Erythroblast (primary cell): ENCODE data around the gene GARNL3.

Experiments used
- DNase-seq, 2 experiments: peaks; one replicate each; lab custom pipeline; 2025; lab: John Stamatoyannopoulos, UW
- GATA1 ChIP-seq: IDR thresholded peaks from 2 replicates; pipeline ENCODE4 v1.6.1; 2011; ENCODE audit warnings: low read depth, mild to moderate bottlenecking, control low read depth, low read length, moderate library complexity
- POLR2A ChIP-seq: IDR thresholded peaks from 2 replicates; pipeline ENCODE4 v1.6.1; 2011; ENCODE audit warnings: mild to moderate bottlenecking, low read length

GARNL3 gene

DNA sequence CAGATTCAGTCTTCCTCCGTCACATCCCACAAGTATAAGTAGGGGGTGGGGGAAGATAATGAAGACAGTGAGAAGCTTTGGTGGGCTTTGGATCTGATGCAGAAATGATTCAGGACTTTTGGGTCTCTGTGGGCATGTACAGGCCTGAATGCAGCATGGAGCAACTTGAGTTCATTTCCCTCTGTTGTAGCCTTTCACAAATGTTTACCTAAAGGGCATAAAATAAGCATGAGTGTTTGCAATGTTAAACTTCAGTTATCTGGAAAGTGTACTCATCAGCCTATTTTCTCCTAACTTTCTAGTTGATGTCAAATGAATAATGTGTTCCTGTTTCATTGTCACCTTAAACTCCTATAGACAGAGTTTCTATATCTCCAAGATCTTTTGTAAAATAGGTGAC is 39.3 kb downstream of the GARNL3 start:
- TF ChIP-seq GATA1, result no peak
- DNase-seq, result no peak

DNA sequence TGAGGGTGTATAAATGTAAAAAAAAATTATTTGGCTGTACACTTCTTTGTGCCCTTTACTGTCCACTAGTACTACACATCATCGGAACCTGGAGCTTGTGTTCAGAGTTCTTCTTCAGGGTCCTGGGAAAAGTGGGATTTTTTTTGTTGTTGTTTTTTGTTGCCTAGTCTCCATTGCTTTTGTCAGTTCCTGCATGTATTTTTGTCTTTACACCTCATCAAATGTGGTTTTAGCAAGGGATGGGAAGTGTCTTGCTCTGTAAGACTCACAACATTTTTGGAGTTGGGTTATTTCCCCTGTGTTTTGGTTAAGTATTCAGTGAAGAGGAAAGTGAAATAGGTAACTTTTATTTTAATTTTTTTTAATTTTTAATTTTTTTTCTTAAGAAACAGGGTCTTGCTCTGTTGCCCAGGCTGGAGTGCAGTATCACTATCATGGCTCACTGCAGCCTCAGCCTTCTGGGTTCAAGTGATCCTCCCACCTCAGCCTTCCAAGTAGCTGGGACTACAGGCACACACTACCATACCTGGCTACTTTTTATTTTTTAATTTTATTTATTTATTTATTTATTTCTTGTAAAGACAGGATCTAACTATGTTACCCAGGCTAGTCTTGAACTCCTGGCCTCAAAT is 40.7 kb downstream of the GARNL3 start:
- no peak for TF ChIP-seq GATA1
- no peak for TF ChIP-seq POLR2A
- DNase-seq, result no peak

DNA sequence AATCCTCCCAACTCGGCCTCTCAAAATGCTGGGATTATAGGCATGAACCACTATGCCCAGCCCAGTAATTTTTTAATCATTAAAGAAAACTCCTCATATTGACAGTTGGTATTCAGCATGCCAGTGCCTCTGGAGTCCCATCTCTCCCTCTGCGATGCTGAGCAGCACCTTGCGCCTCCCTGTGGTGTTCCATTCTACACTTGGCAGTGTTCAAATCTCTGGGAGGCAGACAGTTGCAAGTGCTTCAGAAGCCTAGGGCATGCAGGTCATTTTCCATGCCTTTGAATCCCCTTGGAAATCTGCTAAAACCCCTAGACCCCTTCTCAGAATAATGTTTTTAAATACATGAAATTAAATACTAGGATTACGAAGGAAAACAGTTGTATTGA is 41.3 kb downstream of the GARNL3 start:
- TF ChIP-seq GATA1, result no peak
- no peak for TF ChIP-seq POLR2A
- DNase-seq, result no peak

DNA sequence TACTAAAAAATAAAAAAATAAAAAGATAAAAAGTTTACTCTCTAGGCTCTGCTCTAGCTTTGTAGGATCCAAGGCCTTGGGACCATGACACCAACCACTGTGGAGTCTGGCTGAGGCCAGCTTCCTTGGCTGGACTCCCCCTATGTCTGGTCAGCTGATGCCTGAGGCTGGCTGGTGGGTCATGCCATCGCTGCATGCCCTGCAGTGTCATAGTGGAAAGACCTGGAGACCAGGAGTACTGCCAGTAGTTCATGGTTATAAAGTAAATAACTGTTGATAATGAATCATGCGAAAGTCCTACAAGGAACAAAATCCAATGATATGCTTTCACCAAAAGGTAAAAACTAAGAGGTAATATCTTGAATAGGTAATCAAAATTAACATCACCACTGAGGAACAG is 43.2 kb downstream of the GARNL3 start:
- no peak for TF ChIP-seq POLR2A
- no peak for DNase-seq

DNA sequence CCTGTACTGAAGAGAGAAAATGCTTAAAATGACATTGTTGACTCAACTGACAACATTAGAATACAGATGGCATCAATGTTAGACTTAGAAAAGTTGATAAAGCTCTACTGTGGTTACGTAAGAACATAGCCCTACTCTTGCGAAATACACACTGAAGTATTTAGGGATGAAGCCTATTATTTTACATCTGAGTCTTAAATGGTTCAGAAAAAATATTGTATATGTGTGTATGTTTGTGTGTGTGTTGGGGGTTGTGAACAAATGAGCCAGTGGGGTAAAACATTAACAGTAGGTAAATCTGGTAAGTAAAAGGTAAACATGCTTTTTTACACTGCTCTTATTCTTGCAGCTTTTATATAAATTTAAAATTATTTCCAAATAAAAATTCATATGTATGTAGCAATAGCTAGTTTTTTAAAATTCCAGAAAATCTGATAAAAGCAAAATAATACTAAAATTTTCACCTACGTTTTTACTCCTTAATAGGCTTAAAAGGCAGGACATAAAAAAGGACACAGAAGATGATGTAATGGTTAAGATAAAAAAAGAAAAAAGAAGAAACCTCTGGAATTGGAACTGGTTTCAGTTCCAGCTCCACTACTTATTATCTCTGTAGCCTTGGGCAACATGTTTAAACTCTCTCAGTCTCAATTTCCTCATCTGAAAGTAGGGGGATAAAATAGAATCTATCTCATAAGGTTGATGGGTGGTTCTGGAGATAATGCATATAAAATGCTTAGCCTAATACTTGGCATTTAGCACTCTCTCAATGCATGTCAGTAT is 44.3 kb downstream of the GARNL3 start:
- no peak for DNase-seq
- TF ChIP-seq POLR2A, result no peak
- no peak for TF ChIP-seq GATA1

DNA sequence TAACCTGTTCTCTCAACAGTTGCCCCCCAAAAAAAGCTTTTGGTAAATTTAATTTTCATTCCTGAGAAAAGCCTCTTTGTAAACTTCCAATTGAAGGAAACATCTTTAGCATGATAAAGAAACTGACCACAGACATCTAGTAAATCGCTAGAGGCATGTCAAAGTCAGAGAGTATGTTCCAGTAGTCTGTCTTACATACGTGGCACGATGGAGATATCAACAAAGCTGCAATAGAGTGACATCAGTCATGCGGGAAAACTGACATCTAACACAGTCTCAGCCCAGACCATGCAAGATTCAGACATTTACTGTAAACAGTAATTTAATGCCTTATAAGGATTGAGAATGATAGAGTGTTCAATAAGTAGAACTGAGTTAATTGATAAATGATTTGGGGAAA is 45.1 kb downstream of the GARNL3 start:
- TF ChIP-seq POLR2A (no peak), GATA1 (no peak)
- DNase-seq, result no peak

DNA sequence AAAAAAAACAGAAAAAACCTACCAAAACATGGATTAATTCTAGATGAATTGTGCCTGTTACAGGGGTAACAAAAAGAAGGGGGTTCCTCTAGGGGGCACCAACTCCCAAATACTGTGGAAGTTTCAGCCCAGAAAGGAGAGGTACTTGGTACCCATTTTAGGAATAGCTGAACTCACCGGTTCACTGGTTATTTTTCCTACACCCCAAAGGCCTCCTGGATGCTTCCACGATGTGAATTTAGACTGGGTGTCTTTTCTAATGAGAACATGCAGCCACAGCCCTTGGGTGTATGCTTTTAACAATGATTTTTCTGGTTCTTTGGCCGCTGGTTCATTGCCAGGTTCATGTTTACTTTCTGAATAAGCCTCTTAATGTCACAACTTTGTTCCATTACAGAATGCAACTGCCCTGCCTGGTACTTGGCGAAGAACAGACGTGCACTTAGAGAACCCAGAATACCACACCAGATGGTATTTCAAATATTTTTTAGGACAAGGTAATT is 46.7 kb downstream of the GARNL3 start:
- peak; percentile 26 to 55 for DNase-seq
- TF ChIP-seq POLR2A, result no peak
- no peak for TF ChIP-seq GATA1

DNA sequence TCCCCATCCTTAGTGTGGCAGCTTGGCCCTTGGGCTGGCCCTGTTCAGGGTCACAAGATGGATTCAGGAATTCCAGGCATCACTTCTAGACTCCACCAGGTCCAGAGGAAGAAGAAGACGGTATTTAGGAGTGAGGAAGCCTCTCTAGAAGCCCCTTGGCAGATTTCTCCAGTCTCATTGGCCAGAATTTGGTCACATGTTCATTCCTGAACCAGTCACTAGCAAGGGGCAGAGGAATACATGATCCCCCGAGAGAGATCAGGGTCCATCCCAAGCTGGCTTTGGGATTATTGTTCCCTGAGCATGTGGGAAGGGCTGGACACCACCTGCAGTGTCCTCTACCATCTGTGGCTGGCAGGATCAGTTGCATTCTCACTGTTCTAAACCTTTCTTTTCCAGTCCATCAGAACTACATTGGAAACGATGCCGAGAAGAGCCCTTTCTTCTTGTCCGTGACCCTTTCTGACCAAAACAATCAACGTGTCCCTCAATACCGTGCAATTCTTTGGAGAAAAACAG is 48.5 kb downstream of the GARNL3 start:
- TF ChIP-seq POLR2A (no peak), GATA1 (no peak)
- DNase-seq, result no peak

DNA sequence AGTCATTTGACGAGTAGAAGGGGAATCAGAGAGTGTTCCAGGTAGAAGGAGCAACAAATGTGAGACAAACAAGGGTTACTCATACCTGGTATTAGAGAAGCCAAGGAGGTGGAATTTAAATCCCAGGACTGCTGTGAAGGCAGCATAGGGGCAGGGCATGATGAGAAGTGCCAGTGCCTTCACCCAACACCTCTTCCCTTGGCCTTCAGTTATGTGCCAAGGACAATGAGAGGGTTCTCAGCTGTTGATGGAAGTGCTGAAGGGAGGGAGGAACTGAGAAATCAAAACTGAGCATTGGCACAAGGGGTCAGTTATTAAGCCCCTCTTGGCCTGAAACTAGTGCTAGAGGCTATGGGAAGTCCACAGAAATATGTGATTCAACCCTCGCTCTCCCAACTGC is 50.3 kb downstream of the GARNL3 start:
- no peak for TF ChIP-seq POLR2A
- no peak for DNase-seq

DNA sequence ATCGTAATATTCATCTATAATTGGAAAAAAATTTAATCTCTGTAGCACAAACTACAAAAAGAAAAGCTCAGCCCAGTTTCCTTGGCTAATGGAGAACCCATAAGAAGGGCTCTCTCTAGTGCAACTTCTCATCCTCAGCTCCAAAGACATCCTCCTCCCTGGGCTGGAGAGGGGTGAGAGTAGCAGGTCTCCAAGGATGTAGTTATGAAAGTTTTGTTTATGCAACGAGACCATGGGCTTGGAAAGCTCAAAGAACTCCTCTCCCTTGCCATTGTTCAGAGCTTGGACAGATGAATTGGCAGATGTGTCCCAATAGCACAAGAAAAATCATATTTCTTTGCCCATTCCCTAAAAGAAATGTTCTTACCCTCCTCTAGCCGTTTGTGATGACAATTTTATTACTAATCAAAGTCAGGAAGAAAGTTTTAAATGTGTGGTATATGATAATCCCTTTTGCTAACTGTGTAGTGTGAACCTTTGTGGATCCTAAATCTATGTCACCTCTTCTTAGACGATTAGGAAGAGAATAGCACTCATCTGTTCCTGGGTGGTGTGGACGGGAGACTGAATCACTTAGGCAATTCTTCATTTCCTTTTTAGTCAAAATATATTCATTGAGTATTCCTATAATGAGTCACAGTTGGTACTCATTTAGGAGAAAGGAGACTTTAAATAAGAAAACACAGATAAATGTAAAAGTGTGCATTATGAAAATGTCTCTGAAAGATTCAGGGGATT is 52.2 kb downstream of the GARNL3 start:
- TF ChIP-seq POLR2A, result no peak
- TF ChIP-seq GATA1, result no peak
- no peak for DNase-seq

DNA sequence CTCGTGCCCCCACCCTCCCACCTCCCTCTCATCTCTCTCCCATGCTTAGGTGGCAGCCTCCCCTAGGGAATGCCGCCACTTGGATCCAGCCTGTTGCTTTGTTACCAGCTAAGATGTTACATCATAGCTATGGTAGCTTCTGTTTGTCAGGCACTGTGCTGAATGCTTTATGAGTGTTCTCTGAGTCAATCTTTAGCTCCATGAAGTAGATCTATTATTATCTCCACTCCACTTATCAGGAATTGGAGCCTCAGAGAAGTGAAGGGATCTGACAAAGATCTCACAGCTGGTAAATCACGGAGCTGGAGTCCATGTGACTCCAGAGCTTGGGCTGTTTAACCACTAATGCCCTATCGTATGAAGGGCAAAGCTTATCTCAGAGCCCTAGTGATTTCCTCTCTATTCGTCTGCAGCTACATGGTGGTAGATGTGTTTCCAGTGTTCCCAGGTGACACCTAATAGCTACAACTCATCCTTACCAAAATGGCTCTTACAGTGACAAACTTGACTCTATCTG is 54.1 kb downstream of the GARNL3 start:
- no peak for TF ChIP-seq POLR2A
- no peak for DNase-seq

DNA sequence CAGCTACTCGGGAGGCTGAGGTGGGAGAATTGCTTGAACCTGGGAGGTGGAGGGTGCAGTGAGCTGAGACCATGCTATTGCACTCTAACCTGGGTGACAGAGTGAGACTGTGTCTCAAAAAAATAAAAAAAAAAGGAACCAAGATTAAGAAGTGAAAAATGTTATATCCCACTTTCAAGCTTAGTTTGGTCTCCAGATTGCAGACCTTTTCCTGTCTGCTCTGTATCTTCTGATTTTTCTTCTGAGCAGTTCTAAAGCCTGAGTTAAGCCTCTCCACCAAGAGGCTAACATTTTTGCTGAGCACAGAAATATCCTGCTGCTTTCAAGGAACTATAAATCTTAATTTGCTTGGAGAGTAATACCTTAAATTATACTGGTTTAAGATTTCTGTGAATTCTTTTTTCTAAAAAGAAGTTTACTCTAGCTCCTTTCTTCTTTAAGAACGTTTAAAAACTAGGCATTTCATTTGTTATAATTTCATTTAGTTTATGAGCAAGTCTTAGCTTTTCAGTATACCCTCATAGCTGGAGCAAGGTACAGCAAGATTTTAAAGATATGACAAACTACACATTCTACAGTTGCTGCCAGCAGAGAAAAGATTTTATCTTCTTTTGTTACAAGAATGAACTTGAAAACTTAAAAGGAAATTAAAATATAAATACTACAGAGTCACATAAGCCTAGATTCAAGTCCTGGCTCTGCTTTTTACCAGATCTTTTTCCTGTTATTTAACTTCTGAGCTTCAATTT is 55.0 kb downstream of the GARNL3 start:
- no peak for DNase-seq
- no peak for TF ChIP-seq GATA1
- TF ChIP-seq POLR2A, result no peak

DNA sequence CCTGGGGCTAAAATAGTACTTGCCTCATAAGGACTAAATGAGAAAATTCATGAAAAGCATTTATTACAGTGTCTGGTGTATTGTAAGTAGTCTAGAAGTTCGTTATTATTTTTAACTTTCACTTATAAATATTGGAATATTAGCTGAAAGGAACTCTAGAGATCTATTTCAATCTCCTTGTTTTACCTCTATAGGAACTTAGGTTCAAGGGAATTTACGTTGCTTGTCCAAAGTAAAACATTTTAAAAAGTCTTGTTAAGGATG is 55.5 kb downstream of the GARNL3 start:
- TF ChIP-seq POLR2A, result no peak
- no peak for TF ChIP-seq GATA1
- DNase-seq, result no peak

DNA sequence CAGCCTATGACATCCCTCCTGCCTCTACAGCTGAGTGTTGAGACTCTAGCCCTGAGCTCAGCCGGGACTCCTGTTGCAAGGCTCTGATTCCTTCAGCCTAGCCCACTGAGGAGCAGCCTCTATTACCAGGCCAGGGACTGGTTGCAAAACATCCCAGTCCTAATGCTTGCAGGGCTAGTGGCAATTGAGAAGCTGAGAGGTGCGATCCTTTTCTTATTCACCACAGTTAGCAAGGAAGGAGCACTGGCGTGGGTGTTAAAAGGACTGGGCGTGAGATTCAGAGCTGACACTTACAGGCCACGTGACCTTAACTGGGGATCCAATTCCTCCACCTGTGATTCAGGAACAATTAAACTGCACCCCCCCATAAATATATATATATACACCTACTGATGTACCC is 58.8 kb downstream of the GARNL3 start:
- no peak for DNase-seq
- TF ChIP-seq GATA1 (no peak), POLR2A (no peak)
